CD4-positive, alpha-beta memory T cell (primary cell): ENCODE data around the gene PLN. TPM values are rescaled to one million over a fixed set of nuclear protein-coding genes. Genes with fewer than 3 reads are reported as not detected.

Experiments used
- CTCF ChIA-PET: fragments of 350-600 bp; sonication (Branson Sonifier 250); formaldehyde crosslinking; loops from one replicate; lab custom pipeline; 2021; ENCODE audit warnings: inconsistent platforms; ENCODE audit not compliant: partially characterized antibody; lab: Charles Lee
- POLR2A ChIA-PET: fragments of 350-600 bp; sonication (Branson Sonifier 250); formaldehyde crosslinking; loops from one replicate; lab custom pipeline; 2021; ENCODE audit not compliant: partially characterized antibody; lab: Charles Lee
- DNase-seq, 5 donors: peaks; one replicate each; pipeline versions ENCODE4 v3.0.0 to v3.0.0-alpha.2; 2020 to 2022; ENCODE audit warnings: mixed read lengths in 1 of 5
- H3K27ac ChIP-seq: one replicate; pipeline ENCODE4 v1.7.0; 2013; ENCODE audit warnings: low read depth, low read length
- H3K27me3 ChIP-seq: 2 replicates; pipeline ENCODE4 v1.7.0; 2013; ENCODE audit warnings: mild to moderate bottlenecking, low read length, moderate library complexity; ENCODE audit not compliant: insufficient read depth
- H3K36me3 ChIP-seq: 2 replicates; pipeline ENCODE4 v1.7.0; 2013; ENCODE audit warnings: mild to moderate bottlenecking, low read length, moderate library complexity; ENCODE audit not compliant: insufficient read depth
- H3K4me1 ChIP-seq: 2 replicates; pipeline ENCODE4 v1.7.0; 2013; ENCODE audit warnings: mild to moderate bottlenecking, low read length, moderate library complexity; ENCODE audit not compliant: insufficient read depth
- H3K4me3 ChIP-seq, 2 donors: one replicate each; pipeline ENCODE4 v1.7.0; 2013; ENCODE audit warnings: low read length in 2 of 2, mild to moderate bottlenecking in 1 of 2
- H3K9me3 ChIP-seq, 2 donors: one replicate each; pipeline ENCODE4 v1.7.0; 2013; ENCODE audit warnings: low read length in 2 of 2, control low read depth in 1 of 2; ENCODE audit not compliant: control insufficient read depth in 1 of 2
- H3K27ac Mint-ChIP-seq, 7 donors: one replicate each; pipeline ENCODE4 v1.8.0; 2020 to 2021; ENCODE audit warnings: mixed read lengths in 7 of 7, mild to moderate bottlenecking in 6 of 7, inconsistent platforms in 3 of 7, moderate library complexity in 3 of 7
- H3K27me3 Mint-ChIP-seq, 2 donors: one replicate each; pipeline ENCODE4 v1.8.0; 2020 to 2021; ENCODE audit warnings: mixed read lengths in 2 of 2
- H3K36me3 Mint-ChIP-seq, 2 donors: one replicate each; pipeline ENCODE4 v1.8.0; 2020 to 2021; ENCODE audit warnings: mixed read lengths in 2 of 2, inconsistent platforms in 1 of 2, mild to moderate bottlenecking in 1 of 2
- H3K4me1 Mint-ChIP-seq, 4 donors: one replicate each; pipeline ENCODE4 v1.8.0; 2020 to 2021; ENCODE audit warnings: mixed read lengths in 4 of 4, mild to moderate bottlenecking in 1 of 4
- H3K4me3 Mint-ChIP-seq, 8 donors: one replicate each; pipeline ENCODE4 v1.8.0; 2020 to 2021; ENCODE audit warnings: mixed read lengths in 8 of 8, mild to moderate bottlenecking in 7 of 8, moderate library complexity in 6 of 8, inconsistent platforms in 3 of 8
- H3K9me3 Mint-ChIP-seq, 8 donors: one replicate each; pipeline ENCODE4 v1.8.0; 2020 to 2021; ENCODE audit warnings: mixed read lengths in 8 of 8, mild to moderate bottlenecking in 5 of 8, inconsistent platforms in 3 of 8, moderate library complexity in 1 of 8
- intact Hi-C: fragments of 100-400 bp; cut with micrococcal nuclease; formaldehyde crosslinking; loops from one replicate; pipeline ENCODE4 v1.15.1; 2023
- polyA plus RNA-seq, 2 donors: library from polyadenylated mRNA; unstranded; fragments of 300-500 nt; fragmentation: Illumina TruSeq; gene quantifications; one replicate each; pipeline ENCODE4 v1.2.3, GENCODE V29; 2021
- total RNA-seq, 2 experiments: library from RNA; stranded (reverse); gene quantifications; one replicate each; pipeline ENCODE4 v1.2.3, GENCODE V29; 2021

Gene PLN
- total and polyA plus RNA-seq, 4 experiments from 2014 or later = 0.09 TPM; not detected in 3

DNA sequence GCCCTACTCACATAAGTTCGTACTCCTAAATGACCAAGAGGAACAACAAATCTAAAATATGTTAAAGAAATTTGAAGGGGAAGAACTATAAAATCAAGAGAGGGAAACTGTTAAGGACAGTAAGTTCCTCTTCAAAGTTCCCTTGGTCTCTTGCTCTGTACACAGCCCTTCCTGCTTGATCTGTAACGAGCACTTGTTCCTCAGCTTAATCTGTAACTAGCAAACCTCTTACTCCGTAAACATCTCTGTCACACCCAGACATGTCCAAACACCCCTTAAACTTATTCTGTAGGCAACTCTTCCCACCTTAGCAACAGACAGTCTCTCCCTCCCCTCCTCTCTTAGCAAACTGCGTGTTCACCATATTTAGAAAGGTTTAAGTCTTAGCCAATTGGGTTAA, 29.9 kb downstream of the PLN start:
- Histone ChIP-seq H3K9me3 (peaks cover 0 to 27% of the 10 kb centered on the region in 2 donors), H3K27ac (no peak overlapping the region), H3K4me1 (no peaks in the 10 kb centered on the region), H3K27me3 (no peaks in the 10 kb centered on the region), H3K36me3 (peaks cover 4% of the 10 kb centered on the region), H3K4me3 (no peak overlapping the region)
- Mint-ChIP-seq H3K36me3 (peaks cover 82 to 84% of the 10 kb centered on the region in 2 donors), H3K9me3 (peaks cover 7 to 75% (median 67%) of the 10 kb centered on the region in 8 donors), H3K27me3 (no peaks in the 10 kb centered on the region), H3K4me1 (peaks cover 5 to 13% (median 9%) of the 10 kb centered on the region in 4 donors), H3K4me3 (no peak overlapping the region), H3K27ac (peak overlapping the region in 5 of 7 donors; percentile 9 to 75 (median 30))
- no peak for DNase-seq
- CTCF ChIA-PET = interaction anchor here (3.5 kb wide), 1 partner anchor 12 kb away, joined by 28 read pairs; no protein-coding TSS in a partner anchor
- POLR2A ChIA-PET = no interaction called here
- intact Hi-C loops = no loop called here

GRCh38 chr6:118578617-118579016, 30.5 kb downstream of the PLN start:
- H3K4me3 Mint-ChIP-seq = no peak overlapping the region
- peaks cover 82 to 83% of the 10 kb centered on the region in 2 donors for H3K36me3 Mint-ChIP-seq
- POLR2A ChIA-PET = no interaction called here
- Histone ChIP-seq H3K36me3 (peaks cover 4% of the 10 kb centered on the region), H3K9me3 (peaks cover 0 to 27% of the 10 kb centered on the region in 2 donors), H3K4me3 (no peak overlapping the region), H3K4me1 (no peaks in the 10 kb centered on the region), H3K27me3 (no peaks in the 10 kb centered on the region), H3K27ac (no peak overlapping the region)
- peaks cover 7 to 13% (median 11%) of the 10 kb centered on the region in 4 donors for H3K4me1 Mint-ChIP-seq
- H3K27ac Mint-ChIP-seq = no peak overlapping the region
- H3K27me3 Mint-ChIP-seq = no peaks in the 10 kb centered on the region
- DNase-seq = peak in 2 of 5 donors; percentile 6 to 13
- H3K9me3 Mint-ChIP-seq = peaks cover 7 to 71% (median 66%) of the 10 kb centered on the region in 8 donors
- intact Hi-C loops = no loop called here
- CTCF ChIA-PET = interaction anchor here (1.0 to 3.5 kb wide), 3 partner anchors 13 to 601 kb away, joined by 4 to 28 read pairs (median 5); no protein-coding TSS in a partner anchor

- peaks cover 7 to 12% (median 9%) of the 10 kb centered on the region in 4 donors for H3K4me1 Mint-ChIP-seq
- intact Hi-C loops = no loop called here
- H3K27me3 Mint-ChIP-seq = no peaks in the 10 kb centered on the region
Measured at GRCh38 chr6:118579786-118580185, 31.7 kb downstream of the PLN start.

GRCh38 chr6:118580585-118581419, 32.7 kb downstream of the PLN start:
- POLR2A ChIA-PET = interaction anchor here (1.2 kb wide), 1 partner anchor 15 kb away, joined by 4 read pairs; no protein-coding TSS in a partner anchor
- intact Hi-C loops = loop anchor here (1.0 kb wide), 2 partner anchors 298 to 605 kb away; no protein-coding TSS in a partner anchor
- Histone ChIP-seq H3K36me3 (no peaks in the 10 kb centered on the region), H3K27ac (no peak overlapping the region), H3K27me3 (no peaks in the 10 kb centered on the region), H3K4me3 (no peak overlapping the region), H3K4me1 (no peaks in the 10 kb centered on the region), H3K9me3 (peaks cover 0 to 9% of the 10 kb centered on the region in 2 donors)
- Mint-ChIP-seq H3K4me1 (peaks cover 7 to 20% (median 12%) of the 10 kb centered on the region in 4 donors), H3K9me3 (peaks cover 4 to 49% (median 46%) of the 10 kb centered on the region in 8 donors), H3K27me3 (no peaks in the 10 kb centered on the region), H3K27ac (peak overlapping the region; percentile 30 to 91 (median 76)), H3K36me3 (peaks cover 62 to 64% of the 10 kb centered on the region in 2 donors), H3K4me3 (peak overlapping the region in 1 of 8 donors; percentile 21)
- peak in 4 of 5 donors; percentile 18 to 43 (median 40) for DNase-seq
- CTCF ChIA-PET = interaction anchor here (0.6 to 3.5 kb wide), 16 partner anchors 7 to 606 kb away, joined by 3 to 28 read pairs (median 4); no protein-coding TSS in a partner anchor

More at GRCh38 chr6:118579786-118580185, 31.7 kb downstream of the PLN start:
- Mint-ChIP-seq H3K36me3 (peaks cover 72% of the 10 kb centered on the region in 2 donors), H3K4me3 (no peak overlapping the region), H3K9me3 (peaks cover 4 to 60% (median 55%) of the 10 kb centered on the region in 8 donors), H3K27ac (no peak overlapping the region)
- POLR2A ChIA-PET = interaction anchor here (1.2 kb wide), 1 partner anchor 14 kb away, joined by 4 read pairs; no protein-coding TSS in a partner anchor
- H3K27ac ChIP-seq = no peak overlapping the region
- H3K27me3 ChIP-seq = no peaks in the 10 kb centered on the region
- DNase-seq = no peak
- H3K4me3 ChIP-seq = no peak overlapping the region
- no peaks in the 10 kb centered on the region for H3K4me1 ChIP-seq
- peaks cover 0 to 16% of the 10 kb centered on the region in 2 donors for H3K9me3 ChIP-seq
- H3K36me3 ChIP-seq = peaks cover 3% of the 10 kb centered on the region
- CTCF ChIA-PET = interaction anchor here (0.6 to 3.5 kb wide), 18 partner anchors 8 to 605 kb away, joined by 3 to 28 read pairs (median 4); no protein-coding TSS in a partner anchor

DNA sequence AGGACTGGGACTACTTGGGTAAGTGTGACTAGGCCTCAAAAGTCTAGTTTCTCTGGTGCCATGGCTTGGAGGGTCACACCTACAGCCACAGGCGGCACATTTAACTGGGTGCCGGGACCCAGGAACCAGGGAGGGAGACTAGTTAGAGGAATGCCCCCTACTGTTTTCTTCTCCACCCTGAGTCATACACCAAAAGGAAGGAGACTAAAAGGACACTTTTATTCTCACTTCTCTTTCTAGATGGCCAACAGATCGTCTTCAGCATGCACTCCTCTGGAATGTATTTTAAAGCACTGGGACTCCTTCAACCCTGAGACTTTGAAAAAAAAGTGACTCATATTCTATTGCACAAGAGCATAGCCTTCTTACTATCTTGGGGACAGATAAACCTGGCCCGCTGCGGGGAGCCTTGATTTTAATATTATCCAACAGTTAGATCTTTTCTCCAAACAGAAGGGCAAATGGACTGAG, 33.4 kb downstream of the PLN start:
- H3K9me3 Mint-ChIP-seq = peaks cover 0 to 43% (median 39%) of the 10 kb centered on the region in 8 donors
- DNase-seq = no peak
- H3K4me1 Mint-ChIP-seq = peaks cover 9 to 24% (median 14%) of the 10 kb centered on the region in 4 donors

DNA sequence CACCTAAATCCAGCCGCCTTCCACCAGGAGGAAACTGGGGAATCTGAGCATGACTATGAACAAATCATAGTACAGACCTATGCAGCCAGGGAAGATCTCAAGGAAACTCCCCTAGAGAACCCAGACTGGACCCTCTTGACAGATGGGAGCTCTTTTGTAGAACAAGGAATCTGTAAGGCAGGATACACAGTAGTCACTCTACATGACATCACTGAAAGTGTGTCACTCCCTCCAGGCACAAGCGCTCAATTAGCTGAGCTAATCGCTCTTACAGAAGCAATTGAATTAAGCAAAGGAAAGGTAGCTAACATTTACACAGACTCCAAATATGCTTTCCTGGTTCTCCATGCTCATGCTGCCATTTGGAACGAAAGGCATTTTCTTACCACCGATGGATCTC, 36.8 kb downstream of the PLN start:
- Histone ChIP-seq H3K27me3 (no peaks in the 10 kb centered on the region), H3K4me1 (no peaks in the 10 kb centered on the region), H3K9me3 (no peaks in the 10 kb centered on the region), H3K27ac (no peak overlapping the region), H3K36me3 (no peaks in the 10 kb centered on the region), H3K4me3 (no peak overlapping the region)
- Mint-ChIP-seq H3K4me3 (no peak overlapping the region), H3K27me3 (no peaks in the 10 kb centered on the region), H3K36me3 (peaks cover 39 to 42% of the 10 kb centered on the region in 2 donors), H3K27ac (peak overlapping the region in 4 of 7 donors; percentile 6 to 69 (median 46)), H3K4me1 (peaks cover 24 to 55% (median 31%) of the 10 kb centered on the region in 4 donors), H3K9me3 (peaks cover 0 to 12% (median 9%) of the 10 kb centered on the region in 8 donors)
- CTCF ChIA-PET = interaction anchor here (0.8 to 1.8 kb wide), 4 partner anchors 20 to 144 kb away, joined by 3 to 9 read pairs (median 3); no protein-coding TSS in a partner anchor
- intact Hi-C loops = no loop called here
- DNase-seq = no peak
- POLR2A ChIA-PET = no interaction called here

More for the DNA sequence above, 33.4 kb downstream of the PLN start:
- intact Hi-C loops = loop anchor here (1.0 kb wide), 2 partner anchors 298 to 605 kb away; no protein-coding TSS in a partner anchor
- Histone ChIP-seq H3K4me3 (no peak overlapping the region), H3K36me3 (no peaks in the 10 kb centered on the region), H3K27ac (no peak overlapping the region), H3K4me1 (no peaks in the 10 kb centered on the region), H3K9me3 (peaks cover 0 to 5% of the 10 kb centered on the region in 2 donors), H3K27me3 (no peaks in the 10 kb centered on the region)
- H3K36me3 Mint-ChIP-seq = peaks cover 58% of the 10 kb centered on the region in 2 donors
- H3K27ac Mint-ChIP-seq = peak overlapping the region in 5 of 7 donors; percentile 30 to 91 (median 75)
- no peak overlapping the region for H3K4me3 Mint-ChIP-seq
- ChIA-PET POLR2A (no interaction called here), CTCF (interaction anchor here (1.0 to 3.5 kb wide), 5 partner anchors 12 to 296 kb away, joined by 3 to 28 read pairs (median 12); no protein-coding TSS in a partner anchor)
- no peaks in the 10 kb centered on the region for H3K27me3 Mint-ChIP-seq
